GM18526 (cell line): Measurements from ENCODE around the gene SDR39U1.

Source experiments
- POLR2A ChIP-seq: IDR thresholded peaks from 3 replicates; pipeline ENCODE4 v1.6.1; 2011; ENCODE audit not compliant: insufficient read length; ENCODE audit errors: extremely low read depth

SDR39U1 gene

DNA sequence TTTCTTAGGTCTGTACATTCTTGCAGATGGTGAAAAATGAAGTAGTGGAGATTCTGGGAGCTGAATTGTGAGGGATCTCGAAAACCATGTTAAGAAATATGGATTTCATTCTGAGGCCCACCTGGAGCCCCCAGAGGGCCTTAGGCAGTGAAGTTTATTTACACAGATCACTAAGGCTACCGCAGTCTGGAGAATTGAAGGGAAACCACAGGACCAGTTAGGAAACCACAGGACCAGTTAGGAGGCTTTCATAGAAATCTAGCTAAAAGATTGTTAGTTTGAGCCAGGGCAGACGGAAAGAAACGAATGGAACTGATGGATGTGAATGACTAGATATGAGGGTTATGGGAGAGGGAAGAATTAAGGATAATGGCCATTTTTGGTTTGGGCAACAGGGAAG lies 20.3 kb downstream of the SDR39U1 start:
- no peak for TF ChIP-seq POLR2A

DNA sequence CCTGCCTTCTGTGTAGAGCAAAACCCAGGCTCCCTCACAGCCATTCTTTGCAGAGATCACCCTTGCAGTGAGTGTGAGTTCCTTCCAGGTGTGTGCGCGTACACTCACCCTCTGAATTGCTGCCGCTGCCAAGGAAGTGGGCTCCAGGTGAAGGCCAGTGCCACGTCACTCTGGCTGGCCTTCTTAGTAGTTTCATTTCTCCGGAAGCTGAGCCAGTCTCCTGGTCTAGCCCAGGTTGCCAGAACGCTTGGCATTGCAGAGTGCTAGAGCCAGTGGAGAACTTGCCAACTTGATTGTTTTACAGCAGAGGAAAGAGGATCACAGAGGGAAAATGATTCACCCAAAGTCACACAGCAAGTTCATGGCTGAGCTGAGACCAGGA lies 24.1 kb downstream of the SDR39U1 start:
- TF ChIP-seq POLR2A: no peak

DNA sequence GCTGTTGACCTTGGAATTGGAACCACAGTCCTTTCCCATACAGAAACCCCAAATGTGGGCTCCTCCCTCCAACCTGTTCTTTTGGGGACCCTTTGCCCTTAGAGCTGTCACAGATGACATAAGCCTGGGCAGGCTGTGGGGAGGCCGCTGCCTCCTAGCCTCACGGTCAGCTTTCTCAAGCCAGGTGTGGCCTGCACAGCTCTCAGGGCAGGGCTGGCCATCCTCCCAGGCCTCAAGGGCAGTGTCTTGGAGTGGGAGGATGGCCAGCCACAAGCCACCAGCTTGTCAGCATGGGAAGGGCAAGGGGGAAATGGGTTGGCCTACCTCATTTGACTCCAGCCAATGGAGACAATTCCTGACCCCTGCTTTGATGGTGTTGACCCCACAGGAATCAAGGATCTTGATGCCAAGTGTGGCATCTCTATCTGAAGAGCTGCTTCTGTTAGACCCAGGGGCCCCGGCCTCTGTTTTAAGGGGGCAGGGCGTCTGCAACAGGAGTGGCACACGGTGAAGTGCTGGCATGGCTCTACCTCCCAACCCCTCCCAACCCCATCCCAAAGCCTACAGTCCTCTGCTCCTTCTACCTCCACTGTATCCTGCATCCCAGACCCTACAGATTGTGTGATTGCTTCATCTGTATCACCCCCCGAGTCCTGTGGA lies 24.6 kb downstream of the SDR39U1 start:
- no peak for TF ChIP-seq POLR2A

DNA sequence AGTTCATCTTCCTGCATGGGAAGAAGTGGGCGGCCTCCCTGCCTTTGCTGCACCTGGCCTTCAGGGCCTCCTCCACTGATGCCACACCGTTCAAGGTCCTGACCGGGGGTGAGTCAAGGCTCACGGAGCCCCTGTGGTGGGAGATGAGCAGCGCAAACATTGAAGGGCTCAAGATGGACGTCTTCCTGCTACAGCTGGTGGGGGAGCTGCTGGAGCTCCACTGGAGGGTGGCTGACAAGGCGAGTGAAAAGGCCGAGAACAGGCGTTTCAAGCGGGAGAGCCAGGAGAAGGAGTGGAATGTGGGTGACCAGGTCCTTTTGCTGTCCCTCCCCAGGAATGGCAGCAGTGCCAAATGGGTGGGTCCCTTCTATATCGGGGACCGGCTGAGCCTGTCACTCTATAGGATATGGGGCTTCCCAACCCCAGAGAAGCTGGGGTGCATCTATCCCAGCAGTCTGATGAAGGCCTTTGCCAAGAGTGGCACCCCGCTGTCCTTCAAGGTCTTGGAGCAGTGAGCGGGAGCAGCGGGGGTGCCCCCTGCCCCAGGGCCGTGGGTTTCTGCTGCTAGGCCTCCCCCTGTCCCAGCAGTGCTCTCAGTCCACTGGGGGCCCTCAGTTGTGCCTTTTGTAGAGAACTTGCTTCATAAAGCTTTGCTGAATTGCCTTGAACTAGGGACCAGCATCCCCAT lies 25.5 kb downstream of the SDR39U1 start:
- TF ChIP-seq POLR2A: no peak

DNA sequence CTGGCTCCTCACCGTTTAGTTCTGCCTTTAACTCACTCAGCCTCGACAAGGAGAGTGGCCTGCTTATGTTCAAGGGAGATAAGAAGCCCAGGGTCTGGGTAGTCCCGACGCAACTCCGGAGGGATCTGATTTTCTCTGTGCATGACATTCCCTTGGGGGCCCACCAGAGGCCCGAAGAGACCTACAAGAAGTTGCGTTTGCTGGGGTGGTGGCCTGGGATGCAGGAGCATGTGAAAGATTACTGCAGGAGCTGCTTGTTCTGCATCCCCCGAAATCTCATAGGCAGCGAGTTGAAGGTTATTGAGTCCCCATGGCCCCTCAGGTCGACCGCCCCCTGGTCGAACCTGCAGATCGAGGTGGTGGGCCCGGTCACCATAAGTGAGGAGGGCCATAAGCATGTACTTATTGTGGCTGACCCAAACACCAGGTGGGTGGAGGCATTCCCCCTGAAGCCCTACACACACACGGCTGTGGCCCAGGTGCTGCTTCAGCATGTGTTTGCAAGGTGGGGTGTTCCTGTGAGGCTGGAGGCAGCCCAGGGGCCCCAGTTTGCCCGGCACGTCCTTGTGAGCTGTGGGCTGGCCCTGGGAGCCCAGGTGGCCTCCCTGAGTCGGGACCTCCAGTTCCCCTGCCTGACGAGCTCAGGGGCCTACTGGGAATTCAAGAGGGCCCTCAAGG lies 26.2 kb downstream of the SDR39U1 start:
- no peak for TF ChIP-seq POLR2A

DNA sequence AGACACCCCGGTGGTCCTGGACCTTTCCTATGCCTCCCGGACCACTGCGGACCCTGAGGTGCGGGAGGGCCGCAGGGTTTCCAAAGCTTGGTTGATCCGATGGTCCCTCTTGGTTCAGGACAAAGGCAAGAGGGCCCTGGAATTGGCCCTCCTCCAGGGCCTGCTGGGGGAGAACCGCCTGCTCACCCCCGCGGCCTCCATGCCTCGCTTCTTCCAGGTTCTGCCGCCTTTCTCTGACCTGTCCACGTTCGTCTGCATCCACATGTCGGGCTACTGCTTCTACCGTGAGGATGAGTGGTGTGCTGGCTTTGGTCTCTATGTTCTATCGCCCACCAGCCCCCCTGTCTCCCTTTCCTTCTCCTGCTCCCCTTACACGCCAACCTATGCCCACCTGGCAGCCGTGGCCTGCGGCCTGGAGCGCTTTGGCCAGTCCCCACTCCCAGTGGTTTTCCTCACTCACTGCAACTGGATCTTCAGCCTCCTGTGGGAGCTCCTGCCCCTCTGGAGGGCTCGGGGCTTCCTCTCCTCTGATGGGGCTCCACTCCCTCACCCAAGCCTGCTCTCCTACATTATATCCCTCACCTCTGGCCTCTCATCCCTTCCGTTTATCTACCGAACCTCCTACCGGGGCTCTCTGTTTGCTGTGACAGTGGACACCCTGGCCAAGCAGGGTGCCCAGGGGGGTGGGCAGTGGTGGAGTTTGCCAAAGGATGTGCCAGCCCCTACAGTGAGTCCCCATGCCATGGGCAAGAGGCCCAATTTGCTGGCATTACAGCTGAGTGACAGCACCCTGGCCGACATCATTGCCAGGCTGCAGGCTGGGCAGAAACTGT lies 26.9 kb downstream of the SDR39U1 start:
- TF ChIP-seq POLR2A: no peak

DNA sequence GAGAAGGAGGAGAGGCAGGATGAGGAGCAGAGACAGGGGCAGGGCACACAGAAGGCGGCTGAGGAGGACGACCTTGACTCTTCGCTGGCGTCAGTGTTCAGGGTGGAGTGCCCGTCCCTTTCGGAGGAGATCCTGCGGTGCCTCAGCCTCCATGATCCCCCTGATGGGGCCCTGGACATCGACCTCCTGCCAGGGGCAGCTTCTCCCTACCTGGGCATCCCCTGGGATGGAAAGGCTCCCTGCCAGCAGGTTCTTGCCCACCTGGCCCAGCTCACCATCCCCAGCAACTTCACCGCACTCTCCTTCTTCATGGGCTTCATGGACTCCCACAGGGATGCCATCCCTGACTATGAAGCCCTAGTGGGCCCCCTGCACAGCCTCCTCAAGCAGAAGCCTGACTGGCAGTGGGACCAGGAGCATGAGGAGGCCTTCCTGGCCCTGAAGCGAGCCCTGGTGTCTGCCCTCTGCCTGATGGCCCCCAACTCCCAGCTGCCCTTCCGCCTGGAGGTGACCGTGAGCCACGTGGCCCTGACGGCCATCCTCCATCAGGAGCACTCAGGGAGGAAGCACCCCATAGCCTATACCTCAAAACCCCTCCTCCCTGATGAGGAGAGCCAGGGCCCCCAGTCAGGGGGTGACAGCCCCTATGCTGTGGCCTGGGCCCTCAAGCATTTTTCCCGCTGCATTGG lies 27.7 kb downstream of the SDR39U1 start:
- TF ChIP-seq POLR2A: no peak

DNA sequence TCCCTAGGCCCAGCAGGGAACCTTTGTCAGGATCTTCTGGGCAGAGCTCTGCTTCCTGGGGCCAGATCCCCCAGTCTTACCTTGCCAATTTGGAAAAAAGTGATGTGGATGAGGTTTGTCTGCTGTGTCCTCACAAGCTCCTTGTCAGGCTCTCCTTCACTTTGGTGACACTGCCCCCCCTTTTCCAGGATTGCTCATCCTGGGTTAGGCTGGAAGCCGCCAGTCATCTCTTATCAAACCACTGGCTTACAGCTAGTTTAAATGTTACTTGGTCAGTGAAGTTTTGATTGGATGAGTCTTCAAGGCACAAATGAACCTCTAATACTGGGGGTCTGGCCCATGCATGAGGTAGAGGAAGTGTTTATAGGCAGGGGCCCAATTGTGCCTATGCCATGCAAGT lies 28.5 kb downstream of the SDR39U1 start:
- TF ChIP-seq POLR2A: no peak

DNA sequence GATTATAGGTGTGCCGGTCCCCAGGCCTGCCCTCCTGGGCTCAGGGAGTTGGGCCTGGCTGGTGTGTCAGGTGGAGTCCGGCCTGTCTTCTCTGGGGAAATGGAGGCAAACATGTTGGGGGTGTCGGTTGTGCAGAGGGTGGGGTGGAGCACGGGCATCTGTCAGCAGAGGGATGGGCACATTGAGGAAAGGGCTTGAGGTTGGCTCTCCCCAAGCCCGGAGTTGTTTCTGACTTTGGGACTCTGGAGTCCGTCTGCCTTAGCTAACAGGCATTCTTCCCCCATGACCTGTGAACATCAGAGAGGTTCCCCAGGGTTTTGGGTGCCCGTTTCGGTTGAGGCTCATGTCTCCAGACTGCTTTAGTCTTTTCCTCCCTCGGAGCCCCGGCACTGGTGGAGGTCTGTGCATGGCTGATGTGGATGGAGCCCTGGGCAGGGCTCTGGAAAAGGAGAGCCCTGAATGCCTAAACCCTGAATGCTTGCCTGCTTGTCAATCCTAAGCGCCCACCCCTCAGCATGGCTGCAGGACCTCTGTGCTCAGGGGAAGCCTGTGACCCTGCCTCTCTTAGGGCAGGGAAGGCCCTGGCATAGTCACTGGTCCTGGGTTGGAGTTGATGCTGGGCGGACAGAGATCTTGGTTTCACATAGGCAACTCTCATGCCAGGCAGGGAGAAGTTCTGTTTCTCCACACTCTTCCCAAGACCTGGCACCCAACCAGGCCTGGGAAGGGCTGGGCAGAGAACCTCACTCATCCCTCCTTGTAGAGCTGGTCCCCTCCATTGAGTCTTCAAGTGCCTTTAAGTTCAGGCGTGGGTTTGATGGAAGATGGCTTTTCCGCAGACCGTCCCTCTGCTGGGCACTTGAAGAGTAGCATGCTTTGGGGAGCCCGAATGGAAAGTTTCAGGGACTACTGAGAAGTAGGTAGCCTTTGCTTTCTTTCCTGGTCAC lies 30.9 kb downstream of the SDR39U1 start:
- no peak for TF ChIP-seq POLR2A

DNA sequence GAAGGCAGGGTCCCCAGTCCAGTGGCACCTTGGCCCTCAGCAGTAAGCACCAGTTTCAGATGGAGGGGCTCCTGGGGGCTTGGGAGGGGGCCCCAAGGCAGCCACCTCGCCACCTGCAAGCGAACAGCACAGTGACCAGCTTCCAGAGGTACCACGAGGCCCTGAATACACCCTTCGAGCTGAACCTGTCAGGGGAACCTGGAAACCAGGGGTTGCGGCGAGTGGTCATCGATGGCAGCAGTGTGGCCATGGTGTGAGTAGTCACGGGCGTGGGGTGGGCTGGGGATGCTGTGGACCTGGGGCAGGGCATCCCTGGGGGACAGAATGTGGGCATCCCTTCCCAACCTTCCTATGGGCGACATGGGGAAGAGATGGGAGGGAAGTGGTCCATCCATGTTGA lies 32.6 kb downstream of the SDR39U1 start:
- no peak for TF ChIP-seq POLR2A

DNA sequence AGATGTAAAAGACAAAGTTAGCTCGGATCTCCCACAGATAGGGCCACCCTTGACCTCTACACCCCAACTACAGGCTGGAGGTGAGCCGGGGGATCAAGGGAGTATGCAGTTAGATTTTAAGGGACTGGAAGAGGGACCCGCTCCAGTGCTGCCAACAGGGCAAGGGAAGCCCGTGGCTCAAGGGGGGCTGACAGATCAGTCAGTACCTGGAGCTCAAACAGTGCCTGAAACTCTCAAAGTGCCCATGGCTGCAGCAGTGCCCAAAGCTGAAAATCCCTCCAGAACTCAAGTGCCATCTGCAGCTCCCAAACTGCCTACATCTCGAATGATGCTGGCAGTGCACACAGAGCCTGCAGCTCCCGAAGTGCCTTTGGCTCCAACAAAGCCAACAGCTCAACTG lies 33.4 kb downstream of the SDR39U1 start:
- no peak for TF ChIP-seq POLR2A

DNA sequence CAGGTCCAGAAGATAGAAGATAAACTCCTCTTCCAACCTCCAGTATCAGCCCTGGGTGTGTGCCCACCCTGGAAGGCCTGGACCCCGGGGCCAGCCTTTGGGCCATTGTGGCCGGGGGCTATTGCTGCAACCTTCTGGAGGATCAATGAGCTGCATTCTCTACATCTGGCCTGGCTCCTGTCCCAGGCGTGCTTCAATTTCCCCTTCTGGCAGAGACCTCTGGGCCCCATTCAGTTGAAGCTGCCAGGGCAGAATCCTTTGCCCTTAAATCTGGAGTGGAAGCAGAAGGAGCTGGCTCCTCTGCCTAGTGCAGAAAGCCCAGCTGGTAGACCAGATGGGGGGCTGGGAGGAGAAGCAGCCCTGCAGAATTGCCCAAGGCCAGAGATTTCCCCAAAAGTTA lies 33.8 kb downstream of the SDR39U1 start:
- TF ChIP-seq POLR2A: no peak

DNA sequence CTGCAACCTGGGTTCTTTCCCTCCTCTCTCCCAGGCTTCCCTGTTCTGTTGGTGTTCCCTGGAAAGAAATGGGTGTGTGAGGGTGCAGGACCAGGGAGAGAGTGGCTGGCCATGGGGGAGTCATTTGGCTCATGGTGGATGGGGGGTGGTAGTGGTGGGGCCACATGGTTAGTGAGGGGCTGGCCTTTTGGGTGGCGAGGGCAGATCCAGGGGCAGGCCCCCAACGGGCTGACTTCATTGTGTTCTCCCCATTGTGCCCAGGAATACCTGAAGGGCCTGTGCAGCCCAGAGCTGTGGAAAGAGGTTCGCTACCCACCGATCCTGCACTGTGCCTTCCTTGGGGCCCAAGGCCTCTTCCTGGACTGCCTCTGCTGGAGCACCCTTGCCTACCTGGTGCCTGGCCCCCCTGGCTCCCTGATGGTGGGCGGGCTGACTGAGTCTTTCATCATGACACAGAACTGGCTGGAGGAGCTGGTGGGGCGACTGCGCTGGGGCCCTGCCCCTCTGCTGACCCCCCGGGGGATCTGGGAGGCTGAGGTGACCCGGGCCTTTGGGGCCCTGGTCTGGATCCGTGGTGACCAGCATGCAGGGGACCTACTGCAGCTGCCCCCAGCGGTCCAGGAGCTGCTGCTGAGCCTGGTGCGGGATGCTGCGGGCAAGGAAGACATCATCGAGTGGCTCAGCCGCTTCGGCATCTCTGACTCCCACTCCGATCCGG lies 34.8 kb downstream of the SDR39U1 start:
- no peak for TF ChIP-seq POLR2A
